Measurements from ENCODE around the gene SLC28A1.
"Not testable (repeated sequence)": the region's sequence is repeated elsewhere in the genome, so short reads cannot be mapped to it uniquely, and the experiment has no call there.

SLC28A1 gene

GRCh38 chr15:84914351-84914750 lies 29.9 kb downstream of the SLC28A1 start:
- Histone ChIP-seq H3K9ac (ENCODE audit: low read depth, low read length) (no peak overlapping the region), H3K36me3 (ENCODE audit: insufficient read depth, low read length) (no peaks in the 10 kb centered on the region), H3K4me1 (ENCODE audit: control insufficient read depth, insufficient read depth, low read length) (peaks cover 44% of the 10 kb centered on the region), H3K4me2 (ENCODE audit: low read length) (no peak overlapping the region), H3K4me3 (ENCODE audit: low read length) (no peak overlapping the region), H3K27me3 (ENCODE audit: control insufficient read depth, insufficient read depth, low read length) (no peaks in the 10 kb centered on the region), H3K9me3 (replicated peaks; ENCODE audit: low read length) (no peaks in the 10 kb centered on the region)

GRCh38 chr15:84914909-84915605 lies 30.6 kb downstream of the SLC28A1 start:
- no peaks in the 10 kb centered on the region for H3K36me3 ChIP-seq (ENCODE audit: insufficient read depth, low read length)
- no peak overlapping the region for H3K9ac ChIP-seq (ENCODE audit: low read depth, low read length)
- no peaks in the 10 kb centered on the region for H3K27me3 ChIP-seq (ENCODE audit: control insufficient read depth, insufficient read depth, low read length)
- no peaks in the 10 kb centered on the region for H3K9me3 ChIP-seq (replicated peaks; ENCODE audit: low read length)
- H3K4me3 ChIP-seq (ENCODE audit: low read length), result no peak overlapping the region
- no peak overlapping the region for H3K4me2 ChIP-seq (ENCODE audit: low read length)
- H3K4me1 ChIP-seq (ENCODE audit: control insufficient read depth, insufficient read depth, low read length), result peaks cover 44% of the 10 kb centered on the region

GRCh38 chr15:84915606-84915958 lies 31.1 kb downstream of the SLC28A1 start:
- Histone ChIP-seq H3K27me3 (ENCODE audit: control insufficient read depth, insufficient read depth, low read length) (no peaks in the 10 kb centered on the region), H3K4me3 (ENCODE audit: low read length) (no peak overlapping the region), H3K9me3 (replicated peaks; ENCODE audit: low read length) (no peaks in the 10 kb centered on the region), H3K4me2 (ENCODE audit: low read length) (no peak overlapping the region), H3K36me3 (ENCODE audit: insufficient read depth, low read length) (no peaks in the 10 kb centered on the region), H3K4me1 (ENCODE audit: control insufficient read depth, insufficient read depth, low read length) (peaks cover 43% of the 10 kb centered on the region), H3K9ac (ENCODE audit: low read depth, low read length) (no peak overlapping the region)

- Histone ChIP-seq H3K4me3 (ENCODE audit: low read length) (no peak overlapping the region), H3K4me1 (ENCODE audit: control insufficient read depth, insufficient read depth, low read length) (peaks cover 30% of the 10 kb centered on the region), H3K36me3 (ENCODE audit: insufficient read depth, low read length) (no peaks in the 10 kb centered on the region), H3K9ac (ENCODE audit: low read depth, low read length) (no peak overlapping the region), H3K27me3 (ENCODE audit: control insufficient read depth, insufficient read depth, low read length) (no peaks in the 10 kb centered on the region), H3K9me3 (replicated peaks; ENCODE audit: low read length) (no peaks in the 10 kb centered on the region), H3K4me2 (ENCODE audit: low read length) (no peak overlapping the region)
Measured at GRCh38 chr15:84917452-84917851, 33.0 kb downstream of the SLC28A1 start.

- no peak overlapping the region for H3K4me2 ChIP-seq (ENCODE audit: low read length)
- no peaks in the 10 kb centered on the region for H3K27me3 ChIP-seq (ENCODE audit: control insufficient read depth, insufficient read depth, low read length)
Measured at GRCh38 chr15:84919106-84919667, 34.7 kb downstream of the SLC28A1 start.

GRCh38 chr15:84921121-84921520 lies 36.7 kb downstream of the SLC28A1 start:
- H3K4me3 ChIP-seq (ENCODE audit: low read length), result no peak overlapping the region
- no peaks in the 10 kb centered on the region for H3K36me3 ChIP-seq (ENCODE audit: insufficient read depth, low read length)
- peaks cover 15% of the 10 kb centered on the region for H3K4me1 ChIP-seq (ENCODE audit: control insufficient read depth, insufficient read depth, low read length)
- no peaks in the 10 kb centered on the region for H3K27me3 ChIP-seq (ENCODE audit: control insufficient read depth, insufficient read depth, low read length)
- H3K4me2 ChIP-seq (ENCODE audit: low read length), result no peak overlapping the region
- no peak overlapping the region for H3K9ac ChIP-seq (ENCODE audit: low read depth, low read length)
- H3K9me3 ChIP-seq (replicated peaks; ENCODE audit: low read length), result no peaks in the 10 kb centered on the region

More at GRCh38 chr15:84919106-84919667, 34.7 kb downstream of the SLC28A1 start:
- peaks cover 20% of the 10 kb centered on the region for H3K4me1 ChIP-seq (ENCODE audit: control insufficient read depth, insufficient read depth, low read length)
- no peak overlapping the region for H3K9ac ChIP-seq (ENCODE audit: low read depth, low read length)
- no peaks in the 10 kb centered on the region for H3K36me3 ChIP-seq (ENCODE audit: insufficient read depth, low read length)
- H3K4me3 ChIP-seq (ENCODE audit: low read length), result no peak overlapping the region
- no peaks in the 10 kb centered on the region for H3K9me3 ChIP-seq (replicated peaks; ENCODE audit: low read length)

- Histone ChIP-seq H3K4me3 (ENCODE audit: low read length) (no peak overlapping the region), H3K36me3 (ENCODE audit: insufficient read depth, low read length) (no peaks in the 10 kb centered on the region), H3K9me3 (replicated peaks; ENCODE audit: low read length) (no peaks in the 10 kb centered on the region), H3K4me2 (ENCODE audit: low read length) (no peak overlapping the region), H3K4me1 (ENCODE audit: control insufficient read depth, insufficient read depth, low read length) (peaks cover 15% of the 10 kb centered on the region), H3K27me3 (ENCODE audit: control insufficient read depth, insufficient read depth, low read length) (no peaks in the 10 kb centered on the region), H3K9ac (ENCODE audit: low read depth, low read length) (no peak overlapping the region)
Measured at GRCh38 chr15:84922530-84922929, 38.1 kb downstream of the SLC28A1 start.

- no peak overlapping the region for H3K4me3 ChIP-seq (ENCODE audit: low read length)
- H3K4me2 ChIP-seq (ENCODE audit: low read length), result peak overlapping the region; percentile 26
- no peaks in the 10 kb centered on the region for H3K9me3 ChIP-seq (replicated peaks; ENCODE audit: low read length)
- peaks cover 20% of the 10 kb centered on the region for H3K4me1 ChIP-seq (ENCODE audit: control insufficient read depth, insufficient read depth, low read length)
- H3K9ac ChIP-seq (ENCODE audit: low read depth, low read length), result no peak overlapping the region
- H3K36me3 ChIP-seq (ENCODE audit: insufficient read depth, low read length), result no peaks in the 10 kb centered on the region
- H3K27me3 ChIP-seq (ENCODE audit: control insufficient read depth, insufficient read depth, low read length), result no peaks in the 10 kb centered on the region
Measured at GRCh38 chr15:84924077-84924731, 39.7 kb downstream of the SLC28A1 start.

- H3K9ac ChIP-seq (ENCODE audit: low read depth, low read length); H3K9me3 ChIP-seq (replicated peaks; ENCODE audit: low read length); H3K4me3 ChIP-seq (ENCODE audit: low read length); H3K27me3 ChIP-seq (ENCODE audit: control insufficient read depth, insufficient read depth, low read length); H3K36me3 ChIP-seq (ENCODE audit: insufficient read depth, low read length): not testable (repeated sequence)
- Histone ChIP-seq H3K4me2 (ENCODE audit: low read length) (peak overlapping the region; percentile 26), H3K4me1 (ENCODE audit: control insufficient read depth, insufficient read depth, low read length) (peaks cover 24% of the 10 kb centered on the region)
Measured at GRCh38 chr15:84924821-84925569, 40.5 kb downstream of the SLC28A1 start.

GRCh38 chr15:84925906-84926305 lies 41.4 kb downstream of the SLC28A1 start:
- Histone ChIP-seq H3K9me3 (replicated peaks; ENCODE audit: low read length) (no peaks in the 10 kb centered on the region), H3K4me3 (ENCODE audit: low read length) (no peak overlapping the region), H3K36me3 (ENCODE audit: insufficient read depth, low read length) (no peaks in the 10 kb centered on the region), H3K9ac (ENCODE audit: low read depth, low read length) (no peak overlapping the region), H3K27me3 (ENCODE audit: control insufficient read depth, insufficient read depth, low read length) (no peaks in the 10 kb centered on the region), H3K4me2 (ENCODE audit: low read length) (no peak overlapping the region), H3K4me1 (ENCODE audit: control insufficient read depth, insufficient read depth, low read length) (peaks cover 26% of the 10 kb centered on the region)

GRCh38 chr15:84926491-84927230 lies 42.2 kb downstream of the SLC28A1 start:
- H3K9me3 ChIP-seq (replicated peaks; ENCODE audit: low read length), result no peaks in the 10 kb centered on the region
- no peak overlapping the region for H3K4me2 ChIP-seq (ENCODE audit: low read length)
- no peaks in the 10 kb centered on the region for H3K27me3 ChIP-seq (ENCODE audit: control insufficient read depth, insufficient read depth, low read length)
- no peak overlapping the region for H3K9ac ChIP-seq (ENCODE audit: low read depth, low read length)
- no peak overlapping the region for H3K4me3 ChIP-seq (ENCODE audit: low read length)
- H3K4me1 ChIP-seq (ENCODE audit: control insufficient read depth, insufficient read depth, low read length), result peaks cover 21% of the 10 kb centered on the region
- H3K36me3 ChIP-seq (ENCODE audit: insufficient read depth, low read length), result no peaks in the 10 kb centered on the region
